HCT116 (cell line): Measurements from ENCODE around the gene CRADD.

Source experiments
- ELF1 ChIP-seq: IDR thresholded peaks from 2 replicates; pipeline ENCODE4 v1.6.1; 2012; ENCODE audit warnings: low read depth, borderline replicate concordance
- EZH2 ChIP-seq: fragments of 200-600 bp; sonication (generic); IDR thresholded peaks from 2 replicates; pipeline ENCODE4 v1.6.1; 2017; ENCODE audit warnings: antibody characterized with exemption, mixed run types
- JUND ChIP-seq: IDR thresholded peaks from 2 replicates; pipeline ENCODE4 v1.6.1; 2012
- MAX ChIP-seq: IDR thresholded peaks from 2 replicates; pipeline ENCODE4 v1.6.1; 2012
- POLR2A ChIP-seq: IDR thresholded peaks from 2 replicates; pipeline ENCODE4 v1.7.0; 2011; ENCODE audit warnings: borderline replicate concordance; ENCODE audit not compliant: insufficient read depth, insufficient read length; ENCODE audit errors: extremely low read depth
- POLR2AphosphoS5 ChIP-seq: IDR thresholded peaks from 2 replicates; pipeline ENCODE4 v1.6.1; 2011; ENCODE audit warnings: mild to moderate bottlenecking, low read depth, low read length, moderate library complexity
- REST ChIP-seq: IDR thresholded peaks from 2 replicates; pipeline ENCODE4 v1.6.1; 2012; ENCODE audit warnings: low read depth
- SP1 ChIP-seq: IDR thresholded peaks from 2 replicates; pipeline ENCODE4 v1.6.1; 2012; ENCODE audit warnings: low read depth
- YY1 ChIP-seq: IDR thresholded peaks from 2 replicates; pipeline ENCODE4 v1.6.1; 2011; ENCODE audit warnings: low read length, low read depth, moderate library complexity, mild to moderate bottlenecking; ENCODE audit not compliant: insufficient replicate concordance; ENCODE audit errors: extremely low read depth
- TF ChIP-seq, protein P1 (sequence below), 3 experiments: fragments of 200-600 bp in 1 of 3; sonication (generic) in 1 of 3; IDR thresholded peaks in 2 of 3; conservative IDR thresholded peaks in 1 of 3; 2 replicates each; pipeline ENCODE4 v1.5.1; 2012 to 2017; ENCODE audit warnings: low read depth in 2 of 3, low read length in 2 of 3, antibody characterized with exemption in 1 of 3, borderline replicate concordance in 1 of 3, control low read depth in 1 of 3, mild to moderate bottlenecking in 1 of 3, mixed read lengths in 1 of 3, mixed run types in 1 of 3, moderate library complexity in 1 of 3; ENCODE audit not compliant: insufficient read depth in 1 of 3
- TF ChIP-seq, protein P2 (sequence below): IDR thresholded peaks from 2 replicates; pipeline ENCODE4 v1.6.1; 2011; ENCODE audit warnings: mild to moderate bottlenecking, low read length, moderate library complexity; ENCODE audit not compliant: insufficient replicate concordance; ENCODE audit errors: extremely low read depth

GRCh38 chr12:93722179-93722578, 45.0 kb downstream of the CRADD start:
- TF ChIP-seq JUND (no peak), POLR2A (no peak), MAX (no peak), EZH2 (no peak), POLR2AphosphoS5 (no peak), REST (no peak), SP1 (no peak), ELF1 (no peak), YY1 (no peak)
- TF ChIP-seq, protein P1, sequence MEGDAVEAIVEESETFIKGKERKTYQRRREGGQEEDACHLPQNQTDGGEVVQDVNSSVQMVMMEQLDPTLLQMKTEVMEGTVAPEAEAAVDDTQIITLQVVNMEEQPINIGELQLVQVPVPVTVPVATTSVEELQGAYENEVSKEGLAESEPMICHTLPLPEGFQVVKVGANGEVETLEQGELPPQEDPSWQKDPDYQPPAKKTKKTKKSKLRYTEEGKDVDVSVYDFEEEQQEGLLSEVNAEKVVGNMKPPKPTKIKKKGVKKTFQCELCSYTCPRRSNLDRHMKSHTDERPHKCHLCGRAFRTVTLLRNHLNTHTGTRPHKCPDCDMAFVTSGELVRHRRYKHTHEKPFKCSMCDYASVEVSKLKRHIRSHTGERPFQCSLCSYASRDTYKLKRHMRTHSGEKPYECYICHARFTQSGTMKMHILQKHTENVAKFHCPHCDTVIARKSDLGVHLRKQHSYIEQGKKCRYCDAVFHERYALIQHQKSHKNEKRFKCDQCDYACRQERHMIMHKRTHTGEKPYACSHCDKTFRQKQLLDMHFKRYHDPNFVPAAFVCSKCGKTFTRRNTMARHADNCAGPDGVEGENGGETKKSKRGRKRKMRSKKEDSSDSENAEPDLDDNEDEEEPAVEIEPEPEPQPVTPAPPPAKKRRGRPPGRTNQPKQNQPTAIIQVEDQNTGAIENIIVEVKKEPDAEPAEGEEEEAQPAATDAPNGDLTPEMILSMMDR (IDR thresholded peaks at IDR 0.05 in 2 of 3, conservative IDR thresholded peaks at IDR 0.05 in 1 of 3; ENCODE audit: borderline replicate concordance in 1 of 3, insufficient read depth in 1 of 3, low read depth in 2 of 3, low read length in 2 of 3): no peak
- TF ChIP-seq, protein P2, sequence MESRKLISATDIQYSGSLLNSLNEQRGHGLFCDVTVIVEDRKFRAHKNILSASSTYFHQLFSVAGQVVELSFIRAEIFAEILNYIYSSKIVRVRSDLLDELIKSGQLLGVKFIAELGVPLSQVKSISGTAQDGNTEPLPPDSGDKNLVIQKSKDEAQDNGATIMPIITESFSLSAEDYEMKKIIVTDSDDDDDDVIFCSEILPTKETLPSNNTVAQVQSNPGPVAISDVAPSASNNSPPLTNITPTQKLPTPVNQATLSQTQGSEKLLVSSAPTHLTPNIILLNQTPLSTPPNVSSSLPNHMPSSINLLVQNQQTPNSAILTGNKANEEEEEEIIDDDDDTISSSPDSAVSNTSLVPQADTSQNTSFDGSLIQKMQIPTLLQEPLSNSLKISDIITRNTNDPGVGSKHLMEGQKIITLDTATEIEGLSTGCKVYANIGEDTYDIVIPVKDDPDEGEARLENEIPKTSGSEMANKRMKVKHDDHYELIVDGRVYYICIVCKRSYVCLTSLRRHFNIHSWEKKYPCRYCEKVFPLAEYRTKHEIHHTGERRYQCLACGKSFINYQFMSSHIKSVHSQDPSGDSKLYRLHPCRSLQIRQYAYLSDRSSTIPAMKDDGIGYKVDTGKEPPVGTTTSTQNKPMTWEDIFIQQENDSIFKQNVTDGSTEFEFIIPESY: no peak
